Upper lobe of left lung (tissue), 6 donors: ENCODE results near the gene CADPS. TPM values are rescaled to one million over a fixed set of nuclear protein-coding genes. Genes with fewer than 3 reads are reported as not detected.

Experiments used
- ATAC-seq, 2 donors: fragments of 200-7000 bp; cut with Tn5 transposase; one replicate each; pipeline ENCODE4 v1.9.1; 2022; ENCODE audit warnings: mild to moderate bottlenecking in 2 of 2, moderate library complexity in 2 of 2; ENCODE audit not compliant: low FRiP score in 2 of 2
- DNase-seq, 2 donors: peaks; one replicate each; pipeline ENCODE4 v3.0.0-alpha.2; 2019 to 2020
- H3K27ac ChIP-seq, 4 donors: fragments of 200-600 bp; sonication (generic); one replicate each; pipeline ENCODE4 v1.5.1; 2016 to 2019
- H3K27me3 ChIP-seq, 4 donors: fragments of 200-600 bp; sonication (generic); one replicate each; pipeline ENCODE4 v1.5.1; 2017 to 2019
- H3K36me3 ChIP-seq, 4 donors: fragments of 200-600 bp; sonication (generic); one replicate each; pipeline ENCODE4 v1.5.1; 2016 to 2019
- H3K4me1 ChIP-seq, 4 donors: fragments of 200-600 bp; sonication (generic); one replicate each; pipeline ENCODE4 v1.5.1; 2018 to 2019
- H3K4me3 ChIP-seq, 4 donors: fragments of 200-600 bp; sonication (generic); one replicate each; pipeline ENCODE4 v1.5.1; 2017 to 2019; ENCODE audit warnings: mild to moderate bottlenecking in 2 of 4, moderate library complexity in 1 of 4
- H3K9me3 ChIP-seq, 4 donors: fragments of 200-600 bp; sonication (generic); one replicate each; pipeline ENCODE4 v1.5.1; 2018 to 2019
- CTCF ChIP-seq, 6 experiments: fragments of 450-650 bp in 4 of 6; fragments of 200-600 bp in 2 of 6; sonication (generic) in 2 of 6; IDR thresholded peaks; one replicate each; pipeline ENCODE4 v1.5.1; 2016 to 2019; ENCODE audit warnings: antibody characterized with exemption in 6 of 6
- EP300 ChIP-seq, 4 donors: sonication (generic); formaldehyde crosslinking; IDR thresholded peaks; one replicate each; pipeline ENCODE4 v1.5.1; 2017; ENCODE audit warnings: antibody characterized with exemption in 4 of 4, control low read depth in 2 of 4
- POLR2A ChIP-seq, 4 donors: fragments of 450-650 bp; IDR thresholded peaks; one replicate each; pipeline ENCODE4 v1.5.1; 2016 to 2017; ENCODE audit warnings: antibody characterized with exemption in 4 of 4, mild to moderate bottlenecking in 2 of 4
- POLR2AphosphoS5 ChIP-seq, 2 donors: sonication (generic); formaldehyde crosslinking; IDR thresholded peaks; one replicate each; pipeline ENCODE4 v1.5.1; 2017; ENCODE audit warnings: antibody characterized with exemption in 2 of 2
- WGBS, 2 donors: methylation state at CpG; one replicate each; pipeline ENCODE4 v1.1.5; 2017 to 2018; 5-methylcytosine and 5-hydroxymethylcytosine counted together
- total RNA-seq, 6 donors: library from RNA; depleted of rRNA in 4 of 6; stranded (reverse); fragments of >200 nt in 4 of 6; gene quantifications; one replicate each; pipeline versions ENCODE4 v1.1.0 to v1.2.1, GENCODE V29; 2016 to 2021
- donor health status: DM: no; HTN: no; CAD: no; lungs with moderate emphysema.
- donor health status: DM: no; HTN: yes; CAD: no; lungs with severe emphysema.

Gene CADPS
- total RNA-seq, 6 donors from 2014 or later = 0.29 to 1.5 (median 1.2) TPM; not detected in 3

GRCh38 chr3:62370112-62370857 is 504.9 kb downstream of the CADPS start:
- 6 to 8% methylated on average over 38 to 44 of the region's 46 CpGs for WGBS, 2 donors
- ATAC-seq (peak in 1 of 2 donors; percentile 15), DNase-seq (peak in 1 of 2 donors; percentile 78)

DNA sequence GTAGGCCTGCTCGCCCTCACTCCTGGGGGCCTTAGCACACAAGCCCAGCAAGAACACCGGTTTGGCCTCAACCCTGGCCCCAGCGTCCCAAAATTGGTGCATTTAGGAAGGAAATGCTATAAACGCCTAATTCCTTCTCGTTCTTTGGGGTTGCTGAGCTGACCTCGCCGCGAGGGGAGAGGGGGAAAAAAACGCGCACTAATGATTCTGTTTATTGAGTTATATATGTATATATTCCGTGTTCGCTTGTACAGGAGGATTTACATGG is 505.8 kb downstream of the CADPS start:
- H3K4me1 ChIP-seq = peaks cover 15 to 50% (median 35%) of the 10 kb centered on the region in 4 donors
- ATAC-seq (no peak), DNase-seq (no peak)
- peaks cover 0 to 67% (median 35%) of the 10 kb centered on the region in 4 donors for H3K27me3 ChIP-seq
- no peaks in the 10 kb centered on the region for H3K36me3 ChIP-seq
- WGBS, 2 donors = 8 to 14% methylated on average over 12 of the region's 12 CpGs
- H3K9me3 ChIP-seq = no peaks in the 10 kb centered on the region
- H3K27ac ChIP-seq = no peak overlapping the region
- peak overlapping the region in 1 of 4 donors; percentile 14 for H3K4me3 ChIP-seq
- no peak for TF ChIP-seq POLR2AphosphoS5 (IDR thresholded peaks at IDR 0.05)
- no peak for TF ChIP-seq EP300 (IDR thresholded peaks at IDR 0.05)
- TF ChIP-seq POLR2A (IDR thresholded peaks at IDR 0.05) = no peak
- no peak for TF ChIP-seq CTCF (IDR thresholded peaks at IDR 0.05)

More at GRCh38 chr3:62370112-62370857, 504.9 kb downstream of the CADPS start:
- Histone ChIP-seq H3K4me1 (peaks cover 16 to 53% (median 36%) of the 10 kb centered on the region in 4 donors), H3K36me3 (no peaks in the 10 kb centered on the region), H3K27me3 (peaks cover 0 to 76% (median 37%) of the 10 kb centered on the region in 4 donors), H3K9me3 (no peaks in the 10 kb centered on the region), H3K27ac (no peak overlapping the region), H3K4me3 (no peak overlapping the region)
- TF ChIP-seq POLR2AphosphoS5 (IDR thresholded peaks at IDR 0.05) (no peak), POLR2A (IDR thresholded peaks at IDR 0.05) (no peak), EP300 (IDR thresholded peaks at IDR 0.05) (no peak), CTCF (IDR thresholded peaks at IDR 0.05) (no peak)

DNA sequence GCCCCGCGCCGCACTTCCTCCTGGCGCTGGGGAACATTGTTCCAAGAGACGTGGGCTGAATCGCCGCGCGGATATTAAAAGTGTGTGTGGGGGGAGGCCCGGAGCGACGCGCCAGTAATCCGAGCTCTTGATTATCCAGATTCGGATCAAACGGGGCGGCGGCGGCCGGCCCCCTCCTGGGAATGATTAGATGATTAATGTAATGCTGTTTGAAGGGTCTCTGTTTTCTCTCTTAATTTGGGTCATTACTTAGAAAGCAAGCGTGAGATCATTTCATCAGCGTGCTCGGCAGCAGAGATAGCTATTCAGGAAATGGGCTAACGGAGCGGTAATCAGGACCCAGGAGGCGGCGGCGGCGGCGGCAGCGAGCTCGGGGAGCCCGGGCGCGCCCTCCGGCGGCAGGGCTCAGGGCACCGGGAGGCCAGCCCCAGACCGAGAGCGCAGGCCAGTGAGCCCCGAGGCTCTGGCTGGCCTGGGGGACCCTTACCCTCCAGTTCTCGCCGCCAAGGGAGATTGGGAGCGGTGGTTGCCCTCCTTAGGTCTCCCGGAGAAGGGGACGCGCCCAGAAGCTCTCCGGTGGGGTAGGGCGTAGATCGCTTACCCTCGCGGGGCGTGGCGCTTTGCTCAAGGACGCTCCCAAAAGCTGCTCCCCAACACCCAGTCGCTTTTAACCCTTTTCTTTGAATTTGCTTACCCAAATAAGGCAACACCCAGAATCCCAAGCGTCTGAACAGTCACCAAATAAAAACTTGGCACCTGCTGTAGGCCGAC is 506.3 kb downstream of the CADPS start:
- ATAC-seq (no peak), DNase-seq (peak in 1 of 2 donors; percentile 82)
- 7 to 10% methylated on average over 37 to 54 of the region's 58 CpGs for WGBS, 2 donors
- TF ChIP-seq CTCF (IDR thresholded peaks at IDR 0.05) = no peak
- TF ChIP-seq EP300 (IDR thresholded peaks at IDR 0.05) = no peak
- no peak for TF ChIP-seq POLR2A (IDR thresholded peaks at IDR 0.05)
- TF ChIP-seq POLR2AphosphoS5 (IDR thresholded peaks at IDR 0.05) = no peak
- Histone ChIP-seq H3K4me1 (peaks cover 10 to 46% (median 32%) of the 10 kb centered on the region in 4 donors), H3K4me3 (peak overlapping the region in 2 of 4 donors; percentile 14 to 20), H3K27ac (no peak overlapping the region), H3K27me3 (peaks cover 0 to 64% (median 34%) of the 10 kb centered on the region in 4 donors), H3K9me3 (no peaks in the 10 kb centered on the region), H3K36me3 (no peaks in the 10 kb centered on the region)

DNA sequence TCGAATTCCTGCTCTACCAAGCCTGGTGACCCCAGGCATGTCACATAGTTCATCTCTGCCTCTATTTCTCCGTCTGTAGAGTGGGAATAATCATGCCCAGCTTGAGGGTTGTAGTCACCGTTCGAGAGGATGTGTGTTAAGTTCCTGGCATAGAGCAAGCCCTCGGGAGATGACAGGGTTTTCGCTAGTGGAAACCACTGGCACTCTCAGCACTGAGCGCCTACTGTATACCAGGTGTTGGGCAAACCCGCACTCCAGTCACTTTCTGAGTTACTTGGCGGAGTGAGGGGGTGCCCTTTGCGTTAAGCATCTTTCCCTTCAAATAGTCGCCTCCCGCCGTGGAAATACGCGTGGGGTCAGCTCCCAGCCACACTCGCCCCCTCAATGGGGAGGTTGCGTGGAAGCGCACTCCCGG is 506.9 kb downstream of the CADPS start:
- TF ChIP-seq POLR2A (IDR thresholded peaks at IDR 0.05) (no peak), CTCF (IDR thresholded peaks at IDR 0.05) (no peak)
- H3K36me3 ChIP-seq = no peaks in the 10 kb centered on the region
- 5 to 13% methylated on average over 4 to 19 of the region's 19 CpGs for WGBS, 2 donors
- no peaks in the 10 kb centered on the region for H3K9me3 ChIP-seq
- DNase-seq (no peak), ATAC-seq (no peak)
- no peak overlapping the region for H3K27ac ChIP-seq
- H3K4me1 ChIP-seq = peaks cover 4 to 40% (median 26%) of the 10 kb centered on the region in 4 donors
- no peak overlapping the region for H3K4me3 ChIP-seq
- H3K27me3 ChIP-seq = peaks cover 0 to 58% (median 31%) of the 10 kb centered on the region in 4 donors
